GM19328 (cell line): ENCODE data around the gene SLC7A5.
"Not testable (repeated sequence)": the region's sequence is repeated elsewhere in the genome, so short reads cannot be mapped to it uniquely, and the experiment has no call there.

Source experiments
- ATAC-seq: cut with Tn5 transposase; IDR thresholded peaks from one replicate; pipeline ENCODE4 v1.9.1; 2021; ENCODE audit warnings: mild to moderate bottlenecking, moderate library complexity; ENCODE audit not compliant: unreplicated experiment

SLC7A5 gene

DNA sequence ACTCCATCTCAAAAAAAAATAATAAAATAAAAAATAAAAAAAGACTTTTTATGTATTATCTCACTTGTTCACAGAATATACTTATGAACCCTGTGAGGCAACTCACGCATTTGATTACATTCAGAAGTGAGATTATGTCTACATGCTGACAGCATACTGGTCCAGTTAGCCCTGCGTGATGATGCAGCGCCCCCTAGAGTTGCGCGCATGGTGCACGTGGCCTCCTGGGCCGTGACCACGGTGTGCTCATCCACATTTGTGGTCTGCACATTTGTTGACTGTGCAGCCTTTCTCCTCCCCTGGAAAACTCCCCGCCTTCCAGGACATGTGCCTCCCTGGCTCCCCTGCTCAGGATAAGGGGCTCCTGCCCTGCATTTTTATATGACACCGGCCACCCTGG lies 20.5 kb upstream of the SLC7A5 start:
- not testable (repeated sequence) for ATAC-seq

- ATAC-seq = not testable (repeated sequence)
These were observed 19.0 kb upstream of the SLC7A5 start for GRCh38 chr16:87888346-87888745.

DNA sequence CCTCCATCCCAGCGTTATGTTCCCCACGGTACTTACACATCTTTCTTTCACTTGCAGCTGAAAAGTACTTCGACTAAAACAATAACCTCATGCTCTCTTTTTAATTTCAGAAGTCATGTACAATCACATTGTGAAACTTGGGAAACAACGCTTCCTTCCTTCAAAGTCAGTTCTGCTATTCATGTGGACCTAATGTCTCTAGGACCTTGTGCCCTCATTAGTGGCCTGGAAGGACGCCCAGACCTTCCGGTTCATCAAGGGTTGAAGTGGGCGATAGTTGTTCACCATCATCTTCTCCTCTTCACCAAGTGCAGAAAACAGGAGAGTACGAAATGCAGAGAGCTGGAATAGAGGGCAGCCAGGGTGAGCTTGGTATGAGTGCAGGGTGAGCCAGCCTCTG lies 18.6 kb upstream of the SLC7A5 start:
- not testable (repeated sequence) for ATAC-seq

DNA sequence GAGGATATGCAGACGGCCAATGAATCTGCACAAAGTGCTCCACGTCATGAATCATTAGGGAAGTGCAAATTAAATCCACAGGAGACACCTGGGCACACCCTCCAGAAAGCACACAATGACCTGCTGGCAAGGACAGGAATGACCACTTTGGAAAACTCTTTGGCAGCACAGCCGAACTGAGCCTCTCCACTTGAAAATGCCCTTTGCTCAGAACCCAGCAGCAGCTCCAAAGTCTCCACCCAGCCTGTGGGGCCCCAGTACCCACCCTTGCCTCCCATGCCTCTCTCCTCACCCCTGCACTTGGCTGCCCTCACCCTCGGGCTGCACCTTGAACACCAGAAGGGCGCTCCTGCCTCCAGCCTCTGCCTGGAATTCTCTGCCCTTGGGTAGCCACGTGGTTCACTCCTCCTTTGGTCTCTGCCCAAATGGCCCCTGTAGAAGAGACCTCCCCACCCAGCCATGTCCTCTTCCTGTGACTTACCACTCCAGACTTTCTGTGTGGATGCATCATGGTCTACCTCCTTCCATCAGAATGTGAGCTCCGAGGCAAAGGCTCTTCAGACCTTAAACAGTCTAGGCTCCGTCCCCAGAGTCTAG lies 16.2 kb upstream of the SLC7A5 start:
- ATAC-seq = not testable (repeated sequence)

GRCh38 chr16:87882436-87883019 lies 13.2 kb upstream of the SLC7A5 start:
- ATAC-seq = no peak

- no peak for ATAC-seq
These were observed 12.3 kb upstream of the SLC7A5 start for GRCh38 chr16:87881324-87882200.

DNA sequence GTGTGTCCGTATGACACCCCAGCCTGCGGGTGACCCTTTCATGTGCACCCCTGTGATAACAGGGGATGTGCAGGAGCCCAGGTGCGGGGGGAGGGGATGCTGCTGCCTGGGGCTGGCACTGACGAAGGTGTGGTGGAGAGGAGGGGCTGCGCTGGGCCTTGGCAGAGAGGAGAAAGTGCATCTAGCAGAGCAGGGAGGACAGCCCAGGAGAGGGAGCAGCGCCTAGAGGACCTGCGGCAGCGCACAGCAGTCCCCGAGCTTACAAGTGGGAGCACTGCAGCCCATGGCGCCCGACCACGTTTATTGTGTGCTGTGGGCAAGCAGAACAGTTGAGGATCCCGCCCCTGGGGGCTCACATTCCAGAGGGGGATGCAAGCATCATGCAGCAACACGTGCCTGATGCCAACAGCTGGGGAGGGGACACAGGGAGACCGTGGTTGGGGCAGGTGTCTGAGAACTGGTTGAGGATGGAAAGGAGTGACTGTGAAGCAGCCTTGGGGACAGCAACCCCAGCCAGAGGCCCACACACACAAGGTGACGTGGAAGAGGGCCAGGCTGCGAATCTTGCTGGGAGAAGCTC lies 10.9 kb upstream of the SLC7A5 start:
- no peak for ATAC-seq

GRCh38 chr16:87879411-87880013 lies 10.2 kb upstream of the SLC7A5 start:
- ATAC-seq = not testable (repeated sequence)

- no peak for ATAC-seq
These were observed 9.4 kb upstream of the SLC7A5 start for GRCh38 chr16:87878704-87879103.

DNA sequence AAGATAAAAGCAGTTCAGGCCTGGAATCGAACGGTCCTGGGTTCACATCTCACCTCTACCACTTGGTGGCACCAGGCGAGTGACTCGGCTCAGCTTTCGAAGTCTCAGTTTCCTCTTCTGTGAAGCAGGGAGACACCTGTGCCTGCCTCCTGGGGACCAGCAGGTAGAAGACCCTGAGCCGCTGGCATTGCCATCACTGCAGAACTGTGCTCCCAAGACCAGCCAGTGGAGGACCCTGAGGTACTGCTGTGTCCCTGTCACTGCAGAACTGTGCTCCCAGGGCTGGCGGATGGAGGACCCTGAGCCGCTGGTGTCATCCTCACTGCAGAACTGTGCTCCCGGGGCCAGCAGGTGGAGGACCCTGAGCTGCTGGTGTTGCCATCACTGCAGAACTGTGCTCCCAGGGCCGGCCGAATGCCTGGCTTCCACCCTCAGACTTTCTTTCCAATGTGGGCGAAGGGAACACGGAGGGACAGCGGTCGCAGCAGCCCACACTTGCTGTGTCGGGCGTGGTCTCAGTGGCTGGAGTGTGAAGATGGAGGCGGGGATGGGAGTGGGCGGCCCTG lies 8.7 kb upstream of the SLC7A5 start:
- ATAC-seq = no peak

DNA sequence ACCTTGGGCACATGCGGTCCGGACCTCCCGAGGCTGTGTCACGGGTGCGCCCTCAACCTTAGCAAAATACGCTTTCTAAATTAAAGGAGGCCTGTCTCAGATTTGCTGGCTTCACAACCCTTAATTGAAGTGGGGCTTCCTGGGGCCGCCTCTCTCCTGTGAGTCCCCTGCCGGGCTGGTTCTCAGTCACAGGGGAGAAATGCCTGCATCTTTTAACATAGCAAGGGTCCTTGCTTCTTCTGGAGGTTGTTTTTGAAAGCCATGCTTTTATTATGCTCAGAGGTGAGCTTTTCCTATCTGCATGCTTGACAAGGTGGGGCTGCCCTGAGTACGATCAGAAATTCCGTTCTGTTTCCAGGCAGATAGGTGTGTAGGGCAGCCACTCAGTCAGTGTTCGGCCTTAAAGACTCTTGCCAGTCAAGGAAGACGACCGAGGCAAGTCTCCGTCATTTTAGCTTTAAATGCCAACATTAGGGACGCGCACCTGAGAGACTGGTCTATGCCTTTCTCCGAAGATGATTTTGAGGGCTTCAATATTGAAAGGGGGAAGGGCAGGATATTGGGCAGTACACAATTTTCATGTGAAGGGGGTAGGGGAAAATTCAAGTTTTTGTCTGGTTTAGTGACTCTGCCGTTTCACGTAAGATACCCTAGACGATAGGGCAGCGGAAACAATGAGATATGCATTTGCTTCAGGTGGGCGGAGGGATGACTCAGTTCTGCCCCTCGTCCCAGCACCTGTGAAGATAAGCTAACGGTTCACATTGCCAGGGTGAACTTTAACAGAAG lies 5.5 kb upstream of the SLC7A5 start:
- no peak for ATAC-seq

DNA sequence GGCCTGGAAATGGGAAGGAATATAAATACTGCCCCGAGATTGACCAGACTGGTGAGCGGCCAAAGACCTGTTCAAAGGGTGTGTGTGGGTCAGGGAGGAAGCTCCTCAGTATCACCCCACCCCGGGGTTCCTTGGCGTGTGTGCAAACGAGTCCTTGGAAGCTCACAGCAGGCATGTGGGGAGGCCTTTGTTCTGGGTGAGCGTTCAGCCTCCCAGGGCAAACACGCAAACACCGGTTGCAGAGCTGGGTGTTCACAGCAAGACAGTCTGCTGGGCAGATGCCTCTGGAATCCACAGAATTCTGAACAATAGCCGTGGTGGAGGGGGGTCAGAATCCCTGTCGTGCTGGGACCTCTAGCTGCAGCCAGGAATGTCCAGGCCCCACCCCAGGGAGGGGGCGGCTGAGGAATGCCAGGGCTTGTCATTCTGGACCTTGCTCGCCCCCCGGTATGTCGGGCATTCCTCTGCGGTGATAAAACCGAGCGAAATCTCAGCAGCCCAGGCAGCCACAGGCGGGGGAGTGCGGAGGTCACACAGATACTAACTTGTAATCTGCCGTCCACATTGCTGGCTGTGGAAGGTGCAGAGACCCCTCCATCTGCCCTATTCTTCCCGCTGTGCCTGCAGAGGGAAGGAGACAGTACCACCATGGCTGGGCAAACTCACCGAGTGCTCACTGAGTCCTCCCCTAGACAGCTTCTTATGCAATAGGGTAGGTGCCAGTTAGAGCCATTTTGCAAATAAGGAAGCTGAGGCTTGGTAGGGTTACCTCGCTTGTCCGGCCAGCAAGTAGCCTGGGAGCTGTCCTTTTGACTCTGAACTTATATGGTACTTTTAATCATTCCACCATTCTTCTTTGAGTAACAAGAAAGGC lies 1.3 kb upstream of the SLC7A5 start:
- ATAC-seq = not testable (repeated sequence)

GRCh38 chr16:87869879-87870417 lies 641 bp upstream of the SLC7A5 start:
- not testable (repeated sequence) for ATAC-seq

DNA sequence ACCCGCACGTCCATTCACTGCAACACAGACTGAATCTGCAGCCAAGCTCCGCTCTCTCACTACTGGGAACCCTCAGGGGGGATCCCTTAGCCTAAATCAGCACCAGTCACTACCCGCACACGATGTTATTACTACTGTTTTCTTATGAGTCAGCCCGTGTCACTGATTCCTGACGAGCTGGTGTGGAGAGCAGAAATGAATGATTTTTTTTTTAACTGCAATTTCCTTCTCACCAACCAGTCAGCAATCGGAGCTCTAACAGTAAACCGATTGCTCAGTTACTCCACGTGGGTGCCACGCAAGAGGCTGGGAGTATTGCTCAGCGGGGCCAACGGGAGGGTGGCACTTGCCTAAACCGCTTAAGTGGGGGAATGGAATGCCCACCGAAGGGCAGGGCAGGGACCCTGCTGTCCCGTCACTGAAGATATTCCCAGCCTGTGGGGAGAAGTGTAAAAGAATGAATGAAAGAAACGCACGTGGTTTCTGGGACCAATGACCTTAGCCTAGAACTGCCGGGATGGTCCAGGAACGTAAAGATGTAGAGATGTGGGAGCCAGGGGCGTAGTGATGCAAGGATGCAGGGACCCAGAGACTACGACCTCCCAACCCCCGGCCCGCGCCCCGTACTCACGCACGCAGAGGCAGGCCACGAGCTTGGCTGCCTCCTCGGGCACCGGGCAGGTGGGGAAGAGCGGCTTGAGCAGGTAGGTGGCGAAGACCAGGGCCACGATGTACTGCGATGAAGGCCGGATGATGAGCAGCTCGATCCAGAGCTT lies 865 bp downstream of the SLC7A5 start:
- ATAC-seq = not testable (repeated sequence)

- not testable (repeated sequence) for ATAC-seq
These were observed 3.3 kb downstream of the SLC7A5 start for GRCh38 chr16:87865902-87866555.

DNA sequence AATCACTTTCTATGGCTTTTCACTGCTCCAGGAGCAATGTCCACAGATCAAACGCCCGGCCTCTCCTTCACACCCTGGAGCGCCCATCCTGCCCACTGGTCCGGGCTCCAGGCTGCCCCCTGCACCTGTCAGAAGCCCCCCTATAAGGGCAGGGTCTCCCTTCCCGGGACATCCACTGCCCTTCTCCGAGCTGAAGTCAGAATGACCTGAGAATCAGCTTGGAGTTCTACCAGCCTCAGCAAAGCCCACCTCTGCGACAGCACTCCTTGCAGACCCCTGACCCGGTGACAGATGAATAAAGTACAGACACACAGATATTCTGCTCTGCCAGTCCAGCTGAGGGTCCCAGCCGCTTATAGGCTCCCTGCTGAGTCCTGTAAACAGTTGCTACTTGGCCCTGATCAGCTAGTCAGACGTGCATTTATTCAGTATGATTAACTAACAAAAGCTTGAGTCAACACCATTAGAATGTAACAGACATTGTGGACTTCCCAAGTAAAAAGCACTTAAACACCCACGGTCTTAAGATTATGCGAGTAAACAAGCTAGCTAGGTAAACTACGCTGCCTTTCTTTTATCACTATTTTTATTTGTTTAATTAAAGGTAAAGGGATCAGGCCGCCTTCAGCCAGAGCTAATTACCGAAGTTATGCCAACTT lies 4.8 kb downstream of the SLC7A5 start:
- ATAC-seq = no peak

DNA sequence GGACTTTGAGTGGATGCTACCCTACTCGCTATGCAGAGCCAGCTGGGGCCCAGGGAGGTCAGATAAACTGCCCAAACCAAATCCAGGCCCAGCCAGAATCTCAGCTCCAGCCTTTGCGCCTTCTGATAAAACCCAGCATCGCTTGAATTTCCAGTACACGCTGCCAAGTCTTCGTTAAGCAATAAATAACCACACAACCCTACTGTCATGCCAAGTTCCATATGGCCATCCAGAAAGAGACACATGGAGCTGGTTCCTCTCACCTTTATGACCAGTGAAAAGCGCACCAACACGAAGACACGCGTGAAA lies 6.0 kb downstream of the SLC7A5 start:
- not testable (repeated sequence) for ATAC-seq
